ENCODE data around the gene TMEM8B.

Gene TMEM8B

GRCh38 chr9:35868933-35869332, 39.9 kb downstream of the TMEM8B start:
- Histone ChIP-seq H3K9me3 (ENCODE audit: control insufficient read depth, low read length) (no peaks in the 10 kb centered on the region), H3K27me3 (ENCODE audit: control insufficient read depth, insufficient read depth, low read length) (no peaks in the 10 kb centered on the region)

GRCh38 chr9:35869621-35870216, 40.7 kb downstream of the TMEM8B start:
- Histone ChIP-seq H2AFZ (no peak overlapping the region), H3K27ac (no peak overlapping the region), H3K36me3 (ENCODE audit: control insufficient read depth, insufficient read depth, low read length) (no peaks in the 10 kb centered on the region), H3K4me1 (no peaks in the 10 kb centered on the region), H3K27me3 (ENCODE audit: control insufficient read depth, insufficient read depth, low read length) (no peaks in the 10 kb centered on the region), H3K4me3 (ENCODE audit: low read depth, low read length) (no peak overlapping the region), H3K79me2 (no peaks in the 10 kb centered on the region), H3K9me3 (ENCODE audit: control insufficient read depth, low read length) (no peaks in the 10 kb centered on the region), H3K9ac (no peak overlapping the region), H3K4me2 (ENCODE audit: low read length) (no peak overlapping the region)
- no peak for TF ChIP-seq CTCF (IDR thresholded peaks at IDR 0.05)

More at GRCh38 chr9:35868933-35869332, 39.9 kb downstream of the TMEM8B start:
- Histone ChIP-seq H3K4me3 (ENCODE audit: low read depth, low read length) (no peak overlapping the region), H3K79me2 (no peaks in the 10 kb centered on the region), H3K9ac (no peak overlapping the region), H2AFZ (no peak overlapping the region), H3K27ac (no peak overlapping the region), H3K36me3 (ENCODE audit: control insufficient read depth, insufficient read depth, low read length) (no peaks in the 10 kb centered on the region), H3K4me2 (ENCODE audit: low read length) (no peak overlapping the region), H3K4me1 (no peaks in the 10 kb centered on the region)
- TF ChIP-seq CTCF (IDR thresholded peaks at IDR 0.05): no peak

- no peak for TF ChIP-seq CTCF (IDR thresholded peaks at IDR 0.05)
- no peaks in the 10 kb centered on the region for H3K79me2 ChIP-seq
- no peaks in the 10 kb centered on the region for H3K27me3 ChIP-seq (ENCODE audit: control insufficient read depth, insufficient read depth, low read length)
Observed at GRCh38 chr9:35870351-35870923, 41.4 kb downstream of the TMEM8B start, which contains the start of gene OR13J1. Gene OR13J1, minus strand, starts transcription at chr9:35870401. Its CDS starts 0 bp downstream, at chr9:35870401.

GRCh38 chr9:35871545-35871944, 42.5 kb downstream of the TMEM8B start:
- no peaks in the 10 kb centered on the region for H3K9me3 ChIP-seq (ENCODE audit: control insufficient read depth, low read length)
- H3K9ac ChIP-seq: no peak overlapping the region
- no peaks in the 10 kb centered on the region for H3K27me3 ChIP-seq (ENCODE audit: control insufficient read depth, insufficient read depth, low read length)
- H3K4me1 ChIP-seq: no peaks in the 10 kb centered on the region
- H3K36me3 ChIP-seq (ENCODE audit: control insufficient read depth, insufficient read depth, low read length): no peaks in the 10 kb centered on the region
- H2AFZ ChIP-seq: no peak overlapping the region
- no peaks in the 10 kb centered on the region for H3K79me2 ChIP-seq
- TF ChIP-seq CTCF (IDR thresholded peaks at IDR 0.05): no peak
- no peak overlapping the region for H3K4me2 ChIP-seq (ENCODE audit: low read length)
- no peak overlapping the region for H3K4me3 ChIP-seq (ENCODE audit: low read depth, low read length)
- no peak overlapping the region for H3K27ac ChIP-seq

More at GRCh38 chr9:35870351-35870923, 41.4 kb downstream of the TMEM8B start, which contains the start of gene OR13J1:
- no peak within 1 kb of the TSS for H2AFZ ChIP-seq
- no peak within 1 kb of the TSS for H3K4me2 ChIP-seq (ENCODE audit: low read length)
- H3K36me3 ChIP-seq (ENCODE audit: control insufficient read depth, insufficient read depth, low read length): no peaks in the 10 kb centered on the region
- no peaks in the 10 kb centered on the region for H3K4me1 ChIP-seq
- H3K4me3 ChIP-seq (ENCODE audit: low read depth, low read length): no peak within 1 kb of the TSS
- no peaks in the 10 kb centered on the region for H3K9me3 ChIP-seq (ENCODE audit: control insufficient read depth, low read length)
- H3K27ac ChIP-seq: no peak within 1 kb of the TSS
- H3K9ac ChIP-seq: no peak within 1 kb of the TSS

- Histone ChIP-seq H3K79me2 (no peaks in the 10 kb centered on the region), H3K4me1 (no peaks in the 10 kb centered on the region), H3K4me3 (ENCODE audit: low read depth, low read length) (no peak overlapping the region), H3K27me3 (ENCODE audit: control insufficient read depth, insufficient read depth, low read length) (no peaks in the 10 kb centered on the region), H3K9me3 (ENCODE audit: control insufficient read depth, low read length) (no peaks in the 10 kb centered on the region), H2AFZ (no peak overlapping the region), H3K27ac (no peak overlapping the region), H3K4me2 (ENCODE audit: low read length) (no peak overlapping the region), H3K36me3 (ENCODE audit: control insufficient read depth, insufficient read depth, low read length) (no peaks in the 10 kb centered on the region), H3K9ac (no peak overlapping the region)
- TF ChIP-seq CTCF (IDR thresholded peaks at IDR 0.05): no peak
Observed at GRCh38 chr9:35872505-35872904, 43.5 kb downstream of the TMEM8B start.

Data from parathyroid adenoma (tissue), 2 donors.